ENCODE results near the gene GPR176.

Gene GPR176

DNA sequence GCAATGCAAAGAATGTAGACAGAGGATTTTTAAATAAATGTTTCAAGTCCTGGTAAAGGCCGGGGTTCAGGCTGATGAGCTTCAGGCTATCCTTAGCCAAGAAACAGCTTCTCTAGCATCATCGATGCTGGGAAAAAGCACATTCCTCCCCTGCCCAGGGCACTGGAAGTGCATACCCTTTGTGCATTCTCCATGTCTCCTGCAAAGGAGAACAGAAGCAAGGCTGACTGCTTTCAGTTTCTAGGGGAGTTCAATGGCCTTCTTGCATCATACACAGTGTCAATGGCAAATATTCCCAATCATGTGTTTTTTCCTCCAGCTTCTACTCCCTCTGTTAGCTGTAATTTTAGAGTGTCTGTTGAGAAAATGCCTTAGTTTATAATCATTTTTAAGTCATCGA, 59.9 kb downstream of the GPR176 start:
- DNase-seq (ENCODE audit: low read depth in 2 of 2, low spot score in 1 of 2), result no peak

DNA sequence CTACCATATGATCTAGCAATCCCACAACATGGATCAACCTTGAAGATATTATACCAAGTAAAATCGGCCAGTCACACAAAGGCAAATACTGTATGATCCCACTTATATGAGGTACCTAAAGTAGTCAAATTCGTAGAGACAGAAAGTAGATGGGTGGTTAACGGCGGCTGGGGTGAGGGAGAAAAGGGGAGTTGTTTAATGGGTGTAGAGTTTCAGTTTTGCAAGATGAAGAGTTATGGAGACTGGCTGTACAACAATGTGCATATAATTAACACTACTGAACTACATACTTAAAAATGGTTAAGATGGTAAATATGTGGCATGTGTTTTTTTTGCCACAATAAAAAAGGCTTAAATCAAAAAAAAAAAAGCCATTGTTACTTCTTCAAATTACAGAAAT, 60.4 kb downstream of the GPR176 start:
- no peak for DNase-seq (ENCODE audit: low read depth in 2 of 2, low spot score in 1 of 2)

DNA sequence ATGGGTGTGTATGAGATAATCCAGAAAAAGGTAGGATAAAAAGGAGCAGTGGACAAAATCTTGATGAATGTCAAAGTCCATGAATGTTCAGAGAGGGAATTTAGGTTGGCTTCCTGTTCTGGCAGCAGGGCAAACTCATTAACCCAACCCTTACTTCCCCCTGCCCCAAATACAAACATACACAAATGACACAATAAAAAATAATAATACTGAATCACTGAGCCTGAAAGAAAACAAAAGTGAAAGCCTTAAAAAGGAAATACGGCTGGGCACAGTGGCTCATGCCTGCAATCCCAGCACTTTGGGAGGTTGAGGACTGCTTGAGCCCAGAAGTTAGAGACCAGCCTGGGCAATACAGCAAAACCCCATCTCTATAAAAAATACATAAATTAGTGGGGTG, 62.9 kb downstream of the GPR176 start:
- DNase-seq (ENCODE audit: low read depth in 2 of 2, low spot score in 1 of 2), result no peak

DNA sequence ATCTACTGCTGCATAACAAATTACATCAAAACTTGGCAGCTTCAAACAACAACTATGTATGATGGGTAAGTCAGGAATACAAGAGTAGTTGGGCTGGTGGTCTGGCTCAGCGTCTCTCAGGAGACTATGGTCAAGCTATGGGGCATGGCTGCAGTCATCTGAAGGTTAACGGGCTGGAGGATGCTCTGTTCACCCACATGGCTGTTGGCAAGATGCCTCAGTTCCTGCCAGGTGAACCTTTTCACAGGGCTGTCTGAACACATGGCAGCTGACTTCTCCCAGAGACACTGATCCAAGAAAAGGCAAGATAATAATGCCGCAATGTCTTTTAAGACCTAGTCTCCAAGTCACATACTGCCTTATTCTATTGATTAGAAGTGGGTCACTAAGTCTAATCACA, 63.7 kb downstream of the GPR176 start:
- no peak for DNase-seq (ENCODE audit: low read depth in 2 of 2, low spot score in 1 of 2)

DNA sequence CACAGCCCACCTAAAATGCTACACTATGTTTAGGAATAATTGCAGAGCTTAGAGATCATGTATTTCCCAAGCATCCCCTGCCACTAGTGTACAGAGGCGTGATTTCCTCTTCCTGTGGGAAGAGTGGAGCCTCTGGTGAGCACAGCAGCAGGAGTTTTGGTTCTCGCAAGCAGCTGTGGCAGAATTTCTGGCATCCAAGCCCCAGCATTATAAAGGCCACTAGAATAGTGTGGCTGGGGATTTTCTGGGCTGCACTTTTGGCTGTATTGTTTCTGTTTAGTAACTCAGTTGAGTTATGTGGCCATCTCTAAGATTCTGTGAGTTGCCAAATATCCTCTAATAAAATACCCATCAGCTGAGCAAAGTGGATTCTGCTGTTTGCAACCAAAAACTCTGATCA, 64.7 kb downstream of the GPR176 start:
- DNase-seq (ENCODE audit: low read depth in 2 of 2, low spot score in 1 of 2), result no peak

DNA sequence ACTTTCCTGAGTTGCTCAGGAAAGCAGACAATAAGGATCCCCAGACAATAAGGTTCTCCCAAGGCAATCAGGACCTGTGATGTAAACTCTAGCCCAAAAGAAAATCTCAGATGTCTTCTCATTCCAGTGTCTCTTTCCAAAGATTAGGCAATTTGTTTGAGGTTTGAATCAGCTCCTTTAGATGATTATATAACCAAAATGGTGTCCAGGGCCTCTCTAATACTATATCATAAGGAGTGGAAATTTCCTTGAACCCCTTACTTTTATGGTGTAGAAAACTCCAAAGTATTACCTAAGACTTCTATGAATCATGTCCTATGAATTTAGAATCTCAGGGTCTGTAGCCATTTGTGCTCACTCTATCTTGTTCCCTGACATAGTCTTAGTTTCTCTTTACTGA, 65.9 kb downstream of the GPR176 start:
- no peak for DNase-seq (ENCODE audit: low read depth in 2 of 2, low spot score in 1 of 2)

DNA sequence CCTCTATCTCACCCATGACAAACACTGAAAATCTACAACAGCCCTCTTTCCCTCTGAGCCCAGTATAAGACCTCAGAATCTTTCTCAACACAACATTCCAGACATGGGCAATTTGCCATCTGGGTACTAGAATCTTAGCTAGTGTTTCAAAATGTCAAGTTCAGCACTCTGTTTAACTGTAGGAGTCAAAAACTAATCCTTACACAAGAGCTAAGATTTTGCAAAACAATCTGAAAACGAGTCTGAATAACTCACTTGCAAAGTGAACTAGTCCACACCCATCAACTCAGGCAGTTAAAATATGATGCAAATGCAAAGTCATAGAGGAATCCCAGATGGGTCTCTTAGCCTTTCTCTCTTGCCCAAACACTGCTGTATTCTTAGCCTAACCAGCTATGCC, 67.8 kb downstream of the GPR176 start:
- no peak for DNase-seq (ENCODE audit: low read depth in 2 of 2, low spot score in 1 of 2)

DNA sequence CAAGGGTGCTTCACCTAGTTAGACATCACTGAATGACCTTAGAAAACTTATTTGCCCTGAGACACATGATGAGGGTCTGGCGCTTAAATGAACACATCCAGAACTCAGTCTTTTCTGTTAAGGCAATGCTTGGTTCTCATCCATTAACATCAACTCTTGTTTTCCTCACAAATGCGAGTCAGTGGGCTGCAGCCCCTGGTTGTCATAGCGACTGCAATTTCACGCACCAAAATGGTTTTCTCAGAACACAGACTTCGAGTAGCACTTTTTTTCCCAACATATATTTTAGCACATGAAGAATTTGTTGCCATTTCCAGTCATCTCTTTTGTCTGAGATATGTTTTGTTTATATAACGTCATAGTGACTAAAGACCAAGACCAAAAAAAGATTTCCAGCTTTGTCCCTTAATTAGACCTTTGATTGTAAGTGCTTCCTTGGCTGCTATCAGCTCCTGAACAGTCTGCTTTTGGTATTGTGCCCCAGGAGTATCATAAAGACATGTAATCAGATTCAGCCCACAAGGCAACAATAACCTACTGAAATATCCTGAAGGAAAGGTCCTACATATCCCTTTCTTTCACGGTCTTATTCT, 68.5 kb downstream of the GPR176 start:
- no peak for DNase-seq (ENCODE audit: low read depth in 2 of 2, low spot score in 1 of 2)

DNA sequence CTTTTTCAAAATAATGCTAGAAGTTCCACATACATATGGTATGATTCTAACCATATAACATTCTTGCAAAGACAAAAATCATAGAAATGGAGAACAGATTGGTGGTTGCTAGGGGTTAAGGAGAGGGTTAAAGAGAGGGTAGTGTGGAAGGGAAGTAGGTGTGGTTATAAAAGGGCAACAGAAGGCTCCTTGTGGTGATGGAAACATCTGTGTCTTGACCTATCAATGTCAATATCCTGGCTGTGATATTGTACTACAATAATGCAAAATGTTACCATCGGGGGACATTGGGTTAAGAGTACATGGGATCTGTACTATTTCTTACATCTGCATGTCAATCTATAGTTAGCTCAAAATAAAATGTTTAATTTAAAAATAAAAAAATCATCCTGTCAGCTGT, 69.6 kb downstream of the GPR176 start:
- DNase-seq (ENCODE audit: low read depth in 2 of 2, low spot score in 1 of 2), result no peak

DNA sequence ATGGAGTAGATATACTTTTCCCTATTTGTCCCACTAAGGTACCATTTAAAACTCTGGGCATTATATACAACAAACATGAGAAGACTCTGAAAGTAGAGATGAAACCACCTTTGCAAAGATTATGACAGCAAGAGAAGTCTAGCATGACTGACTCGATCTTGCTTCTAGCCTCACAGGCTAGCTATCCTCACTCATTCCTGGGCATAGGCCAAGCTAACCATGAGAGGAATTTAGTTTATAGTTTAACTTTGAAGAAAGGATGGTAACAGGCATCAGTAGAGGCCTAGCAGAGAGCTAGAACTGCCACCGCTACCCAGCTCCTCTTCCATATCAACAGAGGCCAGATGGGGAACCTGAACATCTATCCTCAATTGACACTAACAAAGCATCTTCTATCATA, 74.0 kb downstream of the GPR176 start:
- DNase-seq (ENCODE audit: low read depth in 2 of 2, low spot score in 1 of 2), result no peak

DNA sequence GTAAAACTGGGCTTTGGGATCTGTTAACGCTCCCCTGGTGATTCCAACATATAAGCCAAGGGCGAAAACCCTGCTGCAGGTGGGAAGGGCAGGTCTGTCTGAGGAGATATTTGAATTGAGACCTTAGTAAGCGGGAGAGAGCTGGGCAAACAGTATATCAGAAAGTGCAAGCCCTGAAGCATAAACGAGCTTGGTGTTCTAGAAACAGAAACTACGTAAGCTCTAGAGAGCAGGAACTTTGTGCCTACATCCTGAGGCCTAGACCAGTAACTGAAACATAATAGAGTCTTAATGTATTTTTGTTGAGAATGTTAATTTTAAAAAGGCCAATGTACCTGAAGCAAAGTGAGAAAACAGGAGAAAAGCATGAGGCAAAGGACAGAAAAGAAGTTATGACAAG, 74.5 kb downstream of the GPR176 start:
- DNase-seq (ENCODE audit: low read depth in 2 of 2, low spot score in 1 of 2), result no peak

DNA sequence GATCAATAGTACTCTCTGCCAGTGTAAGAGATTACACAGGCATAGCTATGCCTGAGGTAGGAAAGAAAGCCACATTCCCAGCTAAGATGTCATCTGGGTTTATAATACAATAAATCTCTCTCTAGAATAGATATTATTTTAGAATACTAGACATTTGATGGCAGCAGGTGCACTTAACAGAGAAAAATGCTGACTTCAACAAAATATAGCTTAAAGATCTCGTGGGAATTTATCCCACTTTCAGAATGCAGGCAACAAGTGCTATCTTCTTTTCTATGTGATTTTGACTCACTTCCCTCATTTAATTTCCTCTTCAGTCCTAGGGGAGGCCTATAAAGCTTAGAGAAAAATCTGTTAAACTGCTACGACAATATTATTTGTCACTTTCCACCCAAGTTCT, 76.5 kb downstream of the GPR176 start:
- DNase-seq (ENCODE audit: low read depth in 2 of 2, low spot score in 1 of 2), result no peak

DNA sequence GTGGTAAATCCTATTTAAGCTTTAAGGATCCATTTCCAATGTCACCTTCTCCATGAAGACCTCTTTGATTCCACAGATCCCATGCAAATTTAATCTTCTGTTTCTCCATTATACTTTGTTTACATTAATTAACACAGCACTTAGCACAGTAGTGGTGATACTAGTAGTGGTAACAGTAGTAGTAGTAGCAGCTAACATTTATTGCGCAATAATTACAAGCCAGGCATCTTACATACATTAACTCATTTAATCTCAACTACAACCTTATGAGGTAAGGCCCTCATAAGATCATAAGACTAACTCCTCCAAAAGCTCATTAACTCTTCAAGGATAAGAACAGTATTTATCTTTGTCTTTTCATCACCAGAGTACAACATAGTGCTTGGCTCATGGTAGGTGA, 82.6 kb downstream of the GPR176 start:
- no peak for DNase-seq (ENCODE audit: low read depth in 2 of 2, low spot score in 1 of 2)

DNA sequence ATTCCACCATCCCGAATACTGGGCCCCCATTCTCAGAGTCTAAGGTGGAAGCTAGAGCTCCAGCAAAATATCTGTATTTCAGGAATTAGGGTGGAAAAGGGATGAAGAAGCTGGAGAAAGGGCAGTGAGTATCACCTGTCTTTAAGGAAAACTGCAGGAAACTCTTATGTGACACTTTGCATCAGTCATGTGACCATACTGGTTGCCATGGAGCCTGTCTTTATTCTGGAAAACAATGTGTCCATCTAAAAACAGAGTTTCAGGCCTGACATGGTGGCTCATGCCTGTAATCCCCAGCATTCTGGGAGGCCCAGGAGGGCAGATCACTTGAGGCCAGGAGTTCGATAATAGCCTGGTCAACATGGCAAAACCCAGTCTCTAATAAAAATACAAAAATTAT, 84.5 kb downstream of the GPR176 start:
- DNase-seq (ENCODE audit: low read depth in 2 of 2, low spot score in 1 of 2), result no peak

DNA sequence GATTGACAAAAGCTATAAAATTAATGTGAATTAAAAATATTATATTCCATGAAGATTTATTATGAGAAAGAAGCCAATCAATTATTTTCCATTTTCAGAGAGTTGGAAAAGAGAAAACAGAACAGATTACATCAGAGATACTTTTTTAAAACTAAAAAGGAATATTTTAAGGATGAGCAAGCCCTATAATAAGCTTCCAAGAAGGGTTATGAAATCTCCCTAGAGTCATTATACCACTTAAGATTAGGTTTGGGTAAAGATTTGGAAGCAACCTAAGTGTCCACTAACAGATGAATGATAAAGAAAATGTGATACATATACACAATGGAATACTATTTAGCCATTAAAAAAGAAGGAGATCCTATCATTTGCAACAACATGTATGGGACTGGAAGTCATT, 85.8 kb downstream of the GPR176 start:
- no peak for DNase-seq (ENCODE audit: low read depth in 2 of 2, low spot score in 1 of 2)

DNA sequence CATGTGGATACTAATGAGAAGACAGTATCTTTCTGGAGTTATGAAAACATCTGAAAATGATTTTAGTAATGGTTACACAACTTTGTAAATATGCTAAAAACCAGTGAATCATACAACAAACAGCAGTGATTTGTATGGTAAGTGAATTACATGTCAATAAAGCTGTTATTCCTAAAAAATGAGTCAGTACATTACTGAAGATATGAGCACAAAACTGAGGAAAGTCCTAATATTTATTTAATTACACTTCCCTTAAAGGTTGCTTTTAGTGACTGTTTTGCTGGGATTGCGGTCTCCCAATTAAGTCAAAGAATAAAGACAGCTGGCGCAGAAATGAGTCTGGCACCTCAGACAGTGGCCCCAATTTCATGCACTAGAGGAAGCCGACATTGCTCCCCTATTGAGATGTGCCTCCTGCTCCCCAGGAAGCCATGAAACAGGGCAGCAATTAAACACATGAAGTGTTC, 86.5 kb downstream of the GPR176 start:
- no peak for DNase-seq (ENCODE audit: low read depth in 2 of 2, low spot score in 1 of 2)

DNA sequence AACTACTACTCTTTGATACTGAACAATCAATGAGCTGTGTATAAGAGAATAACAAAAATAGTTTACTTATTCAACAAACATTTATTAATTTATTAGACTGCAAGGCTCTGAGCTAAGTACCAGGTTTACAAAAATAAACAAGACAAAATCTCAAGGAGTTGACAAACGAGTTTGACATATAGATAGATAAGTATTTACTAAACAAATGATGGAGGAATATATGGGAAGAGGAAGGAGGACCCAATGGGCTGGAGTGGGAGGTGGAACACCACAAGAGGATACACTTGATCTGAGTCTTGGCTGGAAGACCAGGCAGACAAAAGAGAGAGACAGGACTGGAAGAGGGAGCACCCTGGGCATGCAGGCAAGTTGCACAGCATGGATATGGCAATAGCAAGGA, 89.9 kb downstream of the GPR176 start:
- no peak for DNase-seq (ENCODE audit: low read depth in 2 of 2, low spot score in 1 of 2)

DNA sequence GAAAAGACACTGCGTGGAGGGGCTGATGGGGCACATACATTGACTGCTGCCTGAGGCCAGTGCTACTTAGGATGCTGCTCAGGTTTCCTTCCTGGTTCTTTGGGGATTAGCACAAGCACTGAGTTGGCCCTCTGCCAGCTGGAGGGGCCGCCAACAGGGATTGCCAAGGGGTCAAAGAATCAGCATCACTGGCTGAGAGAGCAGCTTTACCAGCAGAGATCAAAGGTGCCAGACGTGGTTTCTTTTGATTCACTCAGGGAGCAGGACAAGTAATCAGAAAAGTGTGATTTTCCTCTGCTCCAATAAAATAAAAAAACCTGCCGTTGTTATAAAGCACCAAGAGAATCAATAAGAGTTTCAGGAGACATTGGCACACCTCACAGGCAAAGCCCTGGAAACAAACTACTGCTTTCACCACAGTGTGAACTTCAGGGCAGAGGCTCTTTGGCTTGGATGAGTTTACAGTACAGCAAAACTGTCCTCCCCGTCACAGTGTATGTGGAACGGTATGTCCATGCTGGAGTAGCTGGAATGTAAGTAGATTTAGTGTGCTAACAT, 91.6 kb downstream of the GPR176 start:
- no peak for DNase-seq (ENCODE audit: low read depth in 2 of 2, low spot score in 1 of 2)

DNA sequence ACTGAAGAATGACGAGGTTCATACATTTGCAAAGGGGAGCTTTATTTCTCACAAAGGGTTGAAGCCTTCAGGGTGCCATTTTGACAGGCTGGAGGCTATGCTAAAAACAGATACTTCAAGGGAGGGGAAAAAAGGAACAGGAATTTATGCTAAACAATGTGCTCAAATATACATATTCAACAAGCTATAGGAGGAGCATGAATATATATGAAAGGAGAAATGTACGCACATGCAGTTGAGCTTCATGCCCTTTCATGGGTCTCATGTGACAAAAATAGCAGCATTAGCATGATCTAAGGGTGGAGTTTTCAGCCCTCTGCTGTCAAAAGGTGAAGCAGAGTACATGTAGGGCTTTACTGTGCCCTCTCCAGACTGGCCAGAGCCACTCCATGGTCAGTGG, 93.1 kb downstream of the GPR176 start:
- DNase-seq (ENCODE audit: low read depth in 2 of 2, low spot score in 1 of 2), result no peak

DNA sequence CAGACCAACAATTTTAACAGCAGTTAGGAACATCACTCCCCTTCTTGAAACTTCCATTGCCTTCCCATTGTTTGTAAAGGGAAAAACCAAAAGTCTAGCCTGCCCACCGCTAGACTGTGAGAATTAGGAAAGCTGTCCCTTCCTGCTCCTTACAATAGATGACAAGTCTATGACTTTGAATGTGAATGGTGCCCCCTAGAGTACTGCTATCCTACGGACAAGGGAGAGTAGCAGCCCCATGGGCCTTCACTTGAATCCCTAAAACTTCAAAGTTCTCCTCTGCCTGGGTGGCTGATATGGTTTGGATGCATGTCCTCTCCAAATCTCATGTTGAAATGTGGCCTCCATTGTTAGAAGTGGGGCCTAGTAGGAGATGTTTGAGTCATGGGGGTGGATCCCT, 96.4 kb downstream of the GPR176 start:
- DNase-seq (ENCODE audit: low read depth in 2 of 2, low spot score in 1 of 2), result no peak

DNA sequence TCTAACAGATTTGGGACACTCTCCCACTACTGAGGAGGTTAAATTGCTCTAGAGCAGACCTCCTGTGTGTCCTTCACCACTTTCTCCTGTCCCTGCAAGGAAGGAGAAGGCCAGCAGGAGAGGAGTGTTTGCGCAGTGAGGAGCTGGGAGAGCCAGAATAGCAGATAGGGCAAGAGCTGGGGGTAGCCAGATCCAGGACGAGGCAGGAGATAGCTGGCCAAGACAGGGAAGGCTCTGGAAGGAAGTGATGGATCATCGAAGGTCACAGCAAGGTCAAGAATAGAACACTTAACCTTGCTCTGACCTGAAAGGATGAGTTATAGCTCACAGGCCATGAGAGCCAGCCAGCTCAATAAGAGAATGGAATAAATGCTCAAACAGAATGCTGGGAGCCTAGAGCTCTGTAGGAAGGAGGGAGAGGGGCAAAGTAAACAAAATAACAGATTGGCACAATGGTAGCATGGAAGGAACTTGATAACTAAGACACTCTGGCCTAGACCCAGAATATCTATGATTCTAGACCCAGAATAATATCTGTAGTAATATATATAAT, 99.9 kb downstream of the GPR176 start:
- no peak for DNase-seq (ENCODE audit: low read depth in 2 of 2, low spot score in 1 of 2)

DNA sequence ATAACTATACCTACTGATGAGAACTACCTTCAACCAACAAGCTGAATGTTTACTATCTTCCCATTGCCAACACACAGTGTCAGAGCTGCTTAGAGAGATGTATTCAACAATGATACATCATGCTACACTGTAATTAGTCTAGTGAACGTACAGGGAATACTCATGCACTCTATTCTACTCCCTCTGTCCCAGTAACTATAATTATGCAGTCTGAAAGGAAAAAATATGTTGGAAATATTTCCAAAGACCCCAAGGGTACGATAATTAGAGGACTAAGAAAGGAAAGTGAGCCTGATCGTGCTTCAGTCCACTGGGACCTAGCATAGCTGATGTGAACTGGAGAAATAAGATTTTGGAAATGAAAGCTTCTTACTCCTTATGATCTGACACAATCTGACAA, 100.5 kb downstream of the GPR176 start:
- DNase-seq (ENCODE audit: low read depth in 2 of 2, low spot score in 1 of 2), result no peak

DNA sequence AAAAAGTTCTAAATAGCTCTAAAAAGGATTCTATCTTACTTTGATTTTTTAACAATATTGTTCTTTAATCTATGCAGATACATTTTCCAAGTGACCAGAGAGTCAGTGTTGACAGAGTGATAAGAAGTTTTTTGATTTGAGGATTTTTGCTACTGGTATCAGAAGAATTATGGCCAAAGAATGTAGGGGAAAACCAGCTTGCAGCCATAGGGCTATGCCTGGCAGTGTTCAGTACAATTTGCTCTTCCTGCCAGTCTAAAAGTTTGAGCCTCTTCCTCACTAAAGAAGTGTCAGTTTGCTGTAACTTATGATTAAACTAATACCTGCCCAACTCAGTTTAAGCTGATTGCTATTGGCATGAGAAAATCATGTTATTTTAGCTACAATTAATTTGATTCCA, 102.2 kb downstream of the GPR176 start:
- DNase-seq (ENCODE audit: low read depth in 2 of 2, low spot score in 1 of 2), result no peak

Measured in stimulated activated CD8-positive, alpha-beta memory T cell treated with anti-CD3 and anti-CD28 coated beads, Interleukin-4, amount 100 ng/mL, for 4 hours (primary cell).